NCI-H2196 (cell line): ENCODE measurements around the gene PTPRN2.
"Not testable (repeated sequence)": the region's sequence is repeated elsewhere in the genome, so short reads cannot be mapped to it uniquely, and the experiment has no call there.

ENCODE experiments used
- DNase-seq: peaks from one replicate; lab custom pipeline; 2025; ENCODE audit not compliant: unreplicated experiment; lab: John Stamatoyannopoulos, UW

The PTPRN2 gene

DNA sequence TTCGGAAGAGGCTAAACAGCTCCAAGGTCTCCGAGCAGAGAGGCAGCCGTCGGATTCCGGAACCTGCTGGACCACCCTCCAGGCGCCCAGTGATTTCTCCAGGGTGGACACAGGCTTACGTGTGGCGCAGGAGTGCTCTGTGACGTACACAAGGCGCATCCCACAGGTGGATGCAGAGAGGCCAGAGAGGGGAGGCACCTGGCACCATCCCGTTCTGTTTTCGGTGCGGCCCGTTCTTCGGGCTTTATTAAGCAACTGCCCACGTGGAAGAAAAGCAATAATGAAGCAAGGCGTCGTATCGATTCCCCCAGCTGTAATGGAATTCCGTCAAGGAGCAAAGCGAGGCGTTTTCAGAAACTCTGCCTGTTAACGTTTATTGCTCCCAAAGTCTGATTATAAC lies 163.6 kb downstream of the PTPRN2 start:
- DNase-seq = no peak

GRCh38 chr7:158422887-158423560 lies 164.6 kb downstream of the PTPRN2 start:
- DNase-seq = no peak

GRCh38 chr7:158422196-158422886 lies 165.3 kb downstream of the PTPRN2 start:
- no peak for DNase-seq

DNA sequence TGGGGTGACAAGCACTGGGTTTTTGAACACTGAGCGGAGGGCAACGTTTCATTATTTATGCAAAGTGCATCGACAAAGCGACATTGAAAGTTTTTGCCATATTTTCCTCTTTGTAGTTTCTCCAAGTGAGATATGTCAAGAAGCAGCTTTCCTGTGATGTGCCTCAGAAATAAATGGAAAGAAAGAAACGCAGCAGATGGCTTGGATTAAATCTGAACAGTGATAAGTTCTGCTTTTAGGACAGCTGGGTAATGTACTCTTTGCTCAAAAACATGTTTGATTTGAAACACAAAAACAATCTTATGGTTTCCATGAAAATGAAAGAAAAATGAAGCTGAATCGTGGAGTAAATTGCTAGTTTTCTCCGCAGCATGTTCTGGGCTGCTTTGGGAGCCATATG lies 166.3 kb downstream of the PTPRN2 start:
- no peak for DNase-seq

- no peak for DNase-seq
Observed at GRCh38 chr7:158420591-158421340, 166.9 kb downstream of the PTPRN2 start.

GRCh38 chr7:158419238-158419785 lies 168.3 kb downstream of the PTPRN2 start:
- no peak for DNase-seq

GRCh38 chr7:158418395-158418794 lies 169.2 kb downstream of the PTPRN2 start:
- DNase-seq = not testable (repeated sequence)

- DNase-seq = no peak
Observed at GRCh38 chr7:158416283-158416933, 171.2 kb downstream of the PTPRN2 start.

DNA sequence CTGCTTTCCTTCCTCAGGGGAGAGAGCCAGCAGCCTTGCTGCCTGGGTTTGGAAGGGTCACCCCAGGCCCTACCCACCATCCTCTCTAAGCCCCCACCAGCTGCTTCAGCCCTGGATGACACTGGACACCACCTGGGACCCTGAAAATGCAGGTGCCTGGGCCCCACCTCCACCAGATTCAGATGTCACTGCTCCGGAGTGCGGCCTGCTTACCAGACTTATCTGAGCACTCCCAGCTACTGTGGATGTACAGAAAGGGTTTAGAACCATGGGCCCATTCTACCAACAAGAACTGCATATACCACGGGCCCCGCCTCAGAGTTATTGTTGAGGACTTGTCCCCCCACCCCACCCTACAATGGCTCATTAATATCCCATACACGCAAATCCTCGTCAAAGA lies 172.3 kb downstream of the PTPRN2 start:
- no peak for DNase-seq

DNA sequence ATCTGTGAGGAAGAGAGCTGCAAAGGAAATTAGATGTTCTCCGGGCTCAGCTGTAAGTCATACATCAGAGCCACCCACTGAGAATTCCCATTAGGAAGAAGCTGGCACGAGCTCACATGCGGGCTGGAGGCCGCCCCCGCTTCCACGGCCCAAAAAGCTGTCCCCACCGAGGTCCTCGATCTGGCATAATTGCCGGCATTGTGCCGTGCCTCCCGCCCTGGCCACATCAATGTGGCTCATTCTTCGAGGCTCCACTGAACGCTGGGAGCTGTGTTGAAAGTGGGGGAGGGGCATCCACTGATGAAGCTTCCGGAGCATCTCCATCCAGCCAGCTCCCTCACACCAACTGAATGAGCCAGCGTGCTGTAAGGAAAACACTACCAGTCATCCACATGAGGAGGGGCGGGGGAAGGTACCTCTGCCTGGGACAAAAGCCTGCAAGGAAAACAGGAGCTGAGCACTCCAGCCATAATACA lies 173.1 kb downstream of the PTPRN2 start:
- DNase-seq = no peak

DNA sequence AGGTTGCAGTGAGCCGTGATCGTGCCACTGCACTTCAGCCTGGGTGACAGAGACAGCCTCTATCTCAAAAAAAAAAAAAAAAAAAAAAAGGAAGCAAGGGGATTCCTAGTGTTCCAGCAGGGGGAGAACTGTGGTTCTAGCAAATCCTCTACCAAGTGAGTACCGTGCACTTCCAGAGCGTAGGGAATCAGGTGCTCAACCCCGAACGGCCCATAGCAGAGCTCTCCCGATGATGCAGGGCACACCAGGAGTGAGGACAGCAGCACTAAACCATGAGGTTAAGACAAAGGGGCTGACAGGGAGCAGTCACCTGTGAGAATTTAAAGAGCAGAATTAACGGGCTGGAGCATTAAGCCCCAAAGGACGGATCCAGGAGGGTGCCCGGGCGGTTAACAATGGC lies 173.6 kb downstream of the PTPRN2 start:
- DNase-seq = no peak

GRCh38 chr7:158411232-158411950 lies 176.2 kb downstream of the PTPRN2 start:
- DNase-seq = no peak

DNA sequence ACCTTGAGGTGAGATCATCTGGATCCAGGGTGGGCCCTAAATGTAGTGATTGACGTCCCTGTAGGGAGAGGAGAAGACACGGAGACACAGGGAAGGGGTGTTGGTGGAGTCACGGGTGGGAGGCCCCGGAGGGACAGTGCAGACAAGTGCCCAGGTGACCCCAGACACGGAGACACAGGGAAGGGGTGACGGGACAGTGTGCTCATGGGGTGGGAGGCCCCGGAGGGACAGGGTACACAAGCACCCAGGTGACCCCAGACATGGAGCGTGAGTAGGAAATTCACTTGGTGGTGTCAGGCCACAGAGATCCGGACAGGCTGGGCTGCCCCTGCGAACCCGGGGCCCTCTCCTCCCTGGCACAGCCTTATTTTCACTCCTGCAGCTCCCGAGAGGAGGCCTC lies 176.9 kb downstream of the PTPRN2 start:
- no peak for DNase-seq

GRCh38 chr7:158409816-158410330 lies 177.8 kb downstream of the PTPRN2 start:
- DNase-seq = no peak

GRCh38 chr7:158409120-158409519 lies 178.5 kb downstream of the PTPRN2 start:
- no peak for DNase-seq

- no peak for DNase-seq
Observed at GRCh38 chr7:158408318-158408920, 179.2 kb downstream of the PTPRN2 start.

- DNase-seq = peak; percentile 7
Observed at GRCh38 chr7:158407581-158408317, 179.9 kb downstream of the PTPRN2 start.

DNA sequence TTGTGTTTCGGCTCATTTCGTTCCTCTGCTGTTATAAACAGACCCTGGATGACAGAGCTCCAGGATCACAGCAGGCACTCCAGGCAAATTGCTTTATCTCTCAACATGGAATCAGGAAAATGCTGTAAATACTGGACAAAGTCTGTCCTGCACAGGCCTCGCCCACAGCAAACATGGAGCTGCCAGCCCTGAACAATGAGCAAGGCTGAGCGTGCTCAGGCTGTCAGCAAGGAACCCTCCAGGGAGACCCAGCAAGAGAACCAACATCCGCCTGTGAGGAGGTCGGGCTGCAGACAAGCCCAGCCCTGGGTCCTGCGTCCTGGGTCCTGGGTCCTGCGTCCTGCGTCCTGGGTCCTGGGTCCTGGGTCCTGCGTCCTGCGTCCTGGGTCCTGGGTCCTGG lies 180.8 kb downstream of the PTPRN2 start:
- DNase-seq = no peak

- no peak for DNase-seq
Observed at GRCh38 chr7:158406364-158406763, 181.3 kb downstream of the PTPRN2 start.
